Suprapubic skin (tissue), 3 donors: ENCODE results near the gene MOCOS.

ENCODE experiments used
- CTCF ChIP-seq, 2 donors: fragments of 200-600 bp in 1 of 2; fragments of 450-650 bp in 1 of 2; sonication (generic) in 1 of 2; IDR thresholded peaks; one replicate each; pipeline ENCODE4 v1.5.1; 2016 to 2019; ENCODE audit warnings: antibody characterized with exemption in 2 of 2, mild to moderate bottlenecking in 1 of 2, moderate library complexity in 1 of 2
- POLR2AphosphoS5 ChIP-seq, 3 donors: sonication (generic); formaldehyde crosslinking; IDR thresholded peaks; one replicate each; pipeline ENCODE4 v1.6.1; 2017; ENCODE audit warnings: antibody characterized with exemption in 3 of 3

GRCh38 chr18:36295880-36296301, 108.6 kb downstream of the MOCOS start:
- TF ChIP-seq CTCF (IDR thresholded peaks at IDR 0.05) = no peak
- no peak for TF ChIP-seq POLR2AphosphoS5 (IDR thresholded peaks at IDR 0.05)
